Glutamatergic neuron (in vitro differentiated cells): ENCODE data around the gene DEPDC7. TPM values are rescaled to one million over a fixed set of nuclear protein-coding genes. Genes with fewer than 3 reads are reported as not detected.

Experiments used
- DNase-seq: peaks from one replicate; pipeline ENCODE4 v3.0.0; 2022
- H3K27ac Mint-ChIP-seq: one replicate; pipeline ENCODE4 v1.8.0; 2020; ENCODE audit warnings: mild to moderate bottlenecking, mixed read lengths, inconsistent platforms; ENCODE audit not compliant: unreplicated experiment
- H3K27me3 Mint-ChIP-seq: one replicate; pipeline ENCODE4 v1.8.0; 2020; ENCODE audit warnings: mild to moderate bottlenecking, moderate library complexity, mixed read lengths, inconsistent platforms; ENCODE audit not compliant: unreplicated experiment
- H3K36me3 Mint-ChIP-seq: one replicate; pipeline ENCODE4 v1.8.0; 2020; ENCODE audit warnings: mild to moderate bottlenecking, mixed read lengths, inconsistent platforms; ENCODE audit not compliant: unreplicated experiment
- H3K4me1 Mint-ChIP-seq: one replicate; pipeline ENCODE4 v1.8.0; 2020; ENCODE audit warnings: mild to moderate bottlenecking, low read depth, mixed read lengths, inconsistent platforms; ENCODE audit not compliant: unreplicated experiment
- H3K4me3 Mint-ChIP-seq: one replicate; pipeline ENCODE4 v1.8.0; 2020; ENCODE audit warnings: mild to moderate bottlenecking, mixed read lengths, inconsistent platforms; ENCODE audit not compliant: unreplicated experiment
- H3K9me3 Mint-ChIP-seq: one replicate; pipeline ENCODE4 v1.8.0; 2020; ENCODE audit warnings: mild to moderate bottlenecking, moderate library complexity, mixed read lengths, inconsistent platforms; ENCODE audit not compliant: unreplicated experiment
- total RNA-seq: library from RNA; stranded (reverse); fragmentation: NEBNext Ultra II Directional; extraction: Animal tissue kit (Norgen Biotek cat#: 25700); gene quantifications from one replicate; pipeline ENCODE4 v1.2.1, GENCODE V29; 2021; ENCODE audit not compliant: unreplicated experiment
- TF ChIP-seq, protein P1 (sequence below): fragments of 200-600 bp; sonication (generic); IDR thresholded peaks from one replicate; pipeline ENCODE4 v1.5.0; 2021; ENCODE audit not compliant: partially characterized antibody, unreplicated experiment

Gene DEPDC7
- total RNA-seq, 1 donor from 2014 or later, result 28.7 TPM

DNA sequence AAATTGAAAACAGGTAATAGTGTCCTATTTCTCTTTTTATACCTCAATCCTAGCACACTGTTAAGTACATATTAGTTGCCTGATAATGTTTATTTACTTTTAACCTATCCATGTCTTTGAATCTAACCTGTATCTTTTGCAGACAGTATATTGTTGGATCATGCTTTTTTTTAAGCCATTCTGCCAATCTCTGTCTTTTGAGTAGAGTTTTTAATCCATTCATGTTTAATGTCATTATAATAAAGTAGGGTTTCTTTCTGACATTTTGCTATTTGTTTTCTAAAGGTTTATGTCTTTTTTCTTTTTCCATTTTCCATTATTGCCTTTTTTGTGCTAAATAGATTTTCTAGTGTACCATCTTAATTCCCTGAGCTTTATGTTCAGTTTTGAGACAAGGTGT lies 23.8 kb upstream of the DEPDC7 start:
- TF ChIP-seq, protein P1, sequence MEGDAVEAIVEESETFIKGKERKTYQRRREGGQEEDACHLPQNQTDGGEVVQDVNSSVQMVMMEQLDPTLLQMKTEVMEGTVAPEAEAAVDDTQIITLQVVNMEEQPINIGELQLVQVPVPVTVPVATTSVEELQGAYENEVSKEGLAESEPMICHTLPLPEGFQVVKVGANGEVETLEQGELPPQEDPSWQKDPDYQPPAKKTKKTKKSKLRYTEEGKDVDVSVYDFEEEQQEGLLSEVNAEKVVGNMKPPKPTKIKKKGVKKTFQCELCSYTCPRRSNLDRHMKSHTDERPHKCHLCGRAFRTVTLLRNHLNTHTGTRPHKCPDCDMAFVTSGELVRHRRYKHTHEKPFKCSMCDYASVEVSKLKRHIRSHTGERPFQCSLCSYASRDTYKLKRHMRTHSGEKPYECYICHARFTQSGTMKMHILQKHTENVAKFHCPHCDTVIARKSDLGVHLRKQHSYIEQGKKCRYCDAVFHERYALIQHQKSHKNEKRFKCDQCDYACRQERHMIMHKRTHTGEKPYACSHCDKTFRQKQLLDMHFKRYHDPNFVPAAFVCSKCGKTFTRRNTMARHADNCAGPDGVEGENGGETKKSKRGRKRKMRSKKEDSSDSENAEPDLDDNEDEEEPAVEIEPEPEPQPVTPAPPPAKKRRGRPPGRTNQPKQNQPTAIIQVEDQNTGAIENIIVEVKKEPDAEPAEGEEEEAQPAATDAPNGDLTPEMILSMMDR, result no peak
- no peak overlapping the region for H3K4me3 Mint-ChIP-seq
- no peak overlapping the region for H3K27ac Mint-ChIP-seq
- H3K27me3 Mint-ChIP-seq, result no peaks in the 10 kb centered on the region
- DNase-seq, result no peak
- H3K4me1 Mint-ChIP-seq, result no peaks in the 10 kb centered on the region
- H3K36me3 Mint-ChIP-seq, result peaks cover 8% of the 10 kb centered on the region
- H3K9me3 Mint-ChIP-seq, result peaks cover 2% of the 10 kb centered on the region

DNA sequence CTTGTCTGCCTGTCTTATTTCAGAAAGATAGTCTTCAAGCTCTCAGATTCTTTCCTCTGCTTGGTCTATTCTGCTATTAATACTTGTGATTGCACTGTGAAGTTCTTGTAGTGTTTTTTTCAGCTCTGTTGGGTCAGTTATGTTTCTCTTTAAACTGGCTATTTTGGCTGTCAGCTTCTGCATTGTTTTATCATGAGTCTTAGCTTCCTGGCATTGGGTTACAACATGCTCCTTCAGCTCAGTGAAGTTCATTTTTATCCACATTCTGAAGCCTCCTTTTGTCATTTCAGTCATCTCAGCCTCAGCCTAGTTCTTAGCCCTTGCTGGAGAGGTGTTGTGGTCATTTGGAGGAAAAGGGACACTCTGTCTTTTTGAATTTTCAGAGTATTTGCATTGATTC lies 15.5 kb upstream of the DEPDC7 start:
- H3K4me1 Mint-ChIP-seq, result no peaks in the 10 kb centered on the region
- no peak overlapping the region for H3K4me3 Mint-ChIP-seq
- DNase-seq, result no peak
- peaks cover 2% of the 10 kb centered on the region for H3K9me3 Mint-ChIP-seq
- H3K27me3 Mint-ChIP-seq, result peaks cover 2% of the 10 kb centered on the region
- H3K27ac Mint-ChIP-seq, result no peak overlapping the region
- H3K36me3 Mint-ChIP-seq, result peaks cover 15% of the 10 kb centered on the region
- TF ChIP-seq, protein P1, result no peak

DNA sequence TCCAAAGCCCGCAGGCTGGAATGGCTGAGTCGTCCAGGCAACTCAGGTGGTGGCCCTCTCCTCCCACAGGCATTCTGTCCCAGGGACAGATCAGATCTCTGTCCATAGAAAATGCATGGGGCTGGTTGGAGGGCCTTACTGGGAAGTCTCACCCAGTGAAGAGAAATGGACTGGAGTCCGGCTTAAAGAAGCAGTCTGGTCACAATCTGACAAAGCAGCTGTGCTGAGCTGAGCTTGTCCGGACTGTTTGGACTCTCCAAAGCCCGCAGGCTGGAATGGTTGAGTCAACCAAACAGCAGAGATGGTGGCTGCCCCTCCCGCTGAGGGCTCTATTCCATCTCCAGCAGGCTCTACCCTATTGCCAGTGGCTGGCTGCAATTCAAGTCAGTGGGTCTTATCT lies 14.4 kb upstream of the DEPDC7 start:
- no peak overlapping the region for H3K27ac Mint-ChIP-seq
- peaks cover 5% of the 10 kb centered on the region for H3K9me3 Mint-ChIP-seq
- TF ChIP-seq, protein P1, result no peak
- H3K4me1 Mint-ChIP-seq, result no peaks in the 10 kb centered on the region
- no peak for DNase-seq
- H3K36me3 Mint-ChIP-seq, result peaks cover 15% of the 10 kb centered on the region
- no peak overlapping the region for H3K4me3 Mint-ChIP-seq
- peaks cover 2% of the 10 kb centered on the region for H3K27me3 Mint-ChIP-seq

DNA sequence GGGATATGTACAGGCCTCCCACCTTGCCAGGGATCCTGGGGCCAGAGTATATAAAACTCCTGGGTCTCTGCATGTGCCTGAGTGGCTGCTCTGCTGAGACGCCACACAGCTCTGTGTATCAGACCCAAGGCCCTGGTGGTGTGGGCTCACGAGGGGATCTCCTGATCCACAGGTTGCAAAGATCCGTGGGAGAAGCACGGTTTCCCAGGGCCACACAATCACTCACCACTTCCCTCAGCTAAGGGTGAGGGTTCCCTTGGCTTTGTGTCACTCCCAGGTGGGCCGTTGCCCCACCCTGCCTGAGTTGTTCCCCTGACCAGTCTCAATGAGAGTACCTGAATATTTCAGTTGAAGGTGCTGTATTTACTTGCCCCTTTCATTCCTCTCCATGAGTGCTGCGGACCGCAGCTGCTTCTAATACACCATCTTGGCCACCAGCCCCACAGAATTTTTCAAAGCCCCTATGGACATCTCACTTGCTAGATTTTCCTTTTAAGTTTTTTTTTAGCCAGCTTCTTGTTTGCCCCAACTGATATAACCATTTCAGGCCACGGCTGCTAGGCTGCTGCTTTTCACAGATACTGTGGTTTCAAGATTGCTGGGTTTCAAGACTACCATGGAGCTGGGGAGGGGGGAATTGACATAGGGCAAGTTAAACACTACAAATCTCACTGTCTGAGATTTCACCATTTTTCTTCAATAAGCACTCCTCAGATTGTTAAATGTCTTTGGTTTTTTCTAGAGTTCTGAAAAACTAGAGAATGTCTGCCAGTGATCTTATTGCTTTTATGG lies 13.7 kb upstream of the DEPDC7 start:
- TF ChIP-seq, protein P1, result no peak
- DNase-seq, result no peak
- no peak overlapping the region for H3K27ac Mint-ChIP-seq
- no peaks in the 10 kb centered on the region for H3K4me1 Mint-ChIP-seq
- H3K4me3 Mint-ChIP-seq, result no peak overlapping the region
- peaks cover 2% of the 10 kb centered on the region for H3K27me3 Mint-ChIP-seq
- peaks cover 5% of the 10 kb centered on the region for H3K9me3 Mint-ChIP-seq
- H3K36me3 Mint-ChIP-seq, result peaks cover 15% of the 10 kb centered on the region

DNA sequence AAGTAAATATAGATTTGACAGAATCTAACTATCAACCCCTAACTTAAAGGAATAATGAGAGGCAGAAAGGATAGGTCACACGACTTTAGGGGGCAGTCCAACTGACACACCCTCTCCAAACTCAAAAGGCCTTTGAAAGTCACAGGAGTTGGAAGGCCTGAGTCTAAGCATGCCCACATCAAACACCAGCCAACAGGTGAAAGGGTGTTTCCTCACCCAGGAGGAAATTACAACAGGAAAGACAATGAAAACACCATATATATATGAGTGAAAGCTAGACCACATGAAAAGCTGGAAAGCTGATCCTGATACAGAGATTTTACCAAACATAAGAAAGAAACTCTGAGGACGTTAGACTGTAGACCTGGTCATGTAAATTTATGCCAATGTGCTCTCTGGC lies 10.5 kb upstream of the DEPDC7 start:
- no peak for DNase-seq
- TF ChIP-seq, protein P1, result no peak
- H3K36me3 Mint-ChIP-seq, result no peaks in the 10 kb centered on the region
- no peak overlapping the region for H3K4me3 Mint-ChIP-seq
- H3K27me3 Mint-ChIP-seq, result no peaks in the 10 kb centered on the region
- H3K4me1 Mint-ChIP-seq, result no peaks in the 10 kb centered on the region
- peaks cover 7% of the 10 kb centered on the region for H3K9me3 Mint-ChIP-seq
- no peak overlapping the region for H3K27ac Mint-ChIP-seq
